COLO668 (cell line): Measurements from ENCODE around the gene EPN3.

Experiments used
- DNase-seq: peaks from one replicate; lab custom pipeline; 2025; ENCODE audit not compliant: unreplicated experiment; lab: John Stamatoyannopoulos, UW

EPN3 gene

GRCh38 chr17:50547736-50548083 is 15.2 kb downstream of the EPN3 start:
- DNase-seq: no peak

GRCh38 chr17:50548831-50549230 is 16.3 kb downstream of the EPN3 start:
- no peak for DNase-seq

- no peak for DNase-seq
These were observed 16.9 kb downstream of the EPN3 start for GRCh38 chr17:50549256-50549941.

- DNase-seq: no peak
These were observed 17.4 kb downstream of the EPN3 start for GRCh38 chr17:50549969-50550368.

DNA sequence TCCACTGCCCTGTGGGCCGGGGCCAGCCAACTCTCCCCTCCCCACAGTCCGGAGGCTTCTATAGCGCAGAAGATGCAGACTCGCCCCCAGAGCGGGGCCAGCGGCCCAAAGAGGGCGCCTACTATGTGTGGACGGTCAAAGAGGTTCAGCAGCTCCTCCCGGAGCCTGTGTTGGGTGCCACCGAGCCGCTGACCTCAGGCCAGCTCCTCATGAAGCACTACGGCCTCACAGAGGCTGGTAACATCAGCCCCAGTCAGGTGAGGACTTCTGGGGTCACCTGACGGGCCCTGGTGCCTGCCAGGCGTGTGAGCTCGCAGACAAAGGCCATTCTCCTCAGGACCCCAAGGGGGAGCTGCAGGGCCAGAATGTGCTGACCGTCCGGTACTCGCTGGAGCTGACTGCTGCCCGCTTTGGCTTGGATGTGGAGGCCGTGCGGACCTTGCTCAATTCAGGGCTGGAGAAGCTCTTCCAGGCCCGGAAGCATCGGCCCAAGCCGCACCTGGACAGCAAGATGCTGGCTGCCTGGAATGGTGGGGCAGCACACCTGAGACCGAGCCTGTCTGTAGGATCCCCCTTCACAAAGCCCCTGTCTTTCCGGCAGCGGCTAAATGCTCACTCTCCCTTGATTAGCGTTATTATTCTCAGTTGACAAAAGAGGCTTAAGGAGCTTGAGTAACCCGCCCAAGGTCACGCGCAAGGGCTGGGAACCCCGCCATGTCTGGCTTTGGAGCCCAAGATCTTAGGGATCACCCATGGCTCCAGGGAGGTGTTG is 18.3 kb downstream of the EPN3 start:
- DNase-seq: peak; percentile 71

DNA sequence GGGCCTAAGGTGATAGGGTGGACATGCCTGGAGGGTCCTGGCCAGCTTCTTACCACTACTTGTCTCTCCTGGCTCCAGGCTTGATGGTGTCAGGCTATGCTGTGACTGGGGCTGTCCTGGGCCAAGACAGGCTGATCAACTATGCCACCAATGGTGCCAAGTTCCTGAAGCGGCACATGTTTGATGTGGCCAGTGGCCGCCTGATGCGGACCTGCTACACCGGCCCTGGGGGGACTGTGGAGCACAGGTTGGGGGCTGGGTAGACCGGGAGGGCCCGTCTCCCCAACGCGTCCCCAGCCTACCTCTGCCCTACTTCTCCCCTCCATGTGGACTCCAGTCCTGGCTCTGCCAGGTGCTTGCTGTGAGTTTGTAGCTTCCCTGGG is 18.9 kb downstream of the EPN3 start:
- no peak for DNase-seq

DNA sequence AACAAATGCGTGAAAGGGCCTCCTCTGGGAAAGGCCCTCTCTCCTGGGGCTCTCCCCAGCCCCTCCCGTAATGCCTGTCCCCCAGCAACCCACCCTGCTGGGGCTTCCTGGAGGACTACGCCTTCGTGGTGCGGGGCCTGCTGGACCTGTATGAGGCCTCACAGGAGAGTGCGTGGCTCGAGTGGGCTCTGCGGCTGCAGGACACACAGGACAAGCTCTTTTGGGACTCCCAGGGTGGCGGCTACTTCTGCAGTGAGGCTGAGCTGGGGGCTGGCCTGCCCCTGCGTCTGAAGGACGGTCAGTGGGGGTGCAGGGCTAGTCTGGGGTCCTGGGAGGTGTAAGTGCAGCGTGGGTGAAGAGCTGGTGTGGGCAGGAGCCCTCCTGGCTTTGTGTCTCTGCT is 19.3 kb downstream of the EPN3 start:
- no peak for DNase-seq

- no peak for DNase-seq
These were observed 21.7 kb downstream of the EPN3 start for GRCh38 chr17:50554201-50554600.

GRCh38 chr17:50556803-50557202 is 24.3 kb downstream of the EPN3 start:
- DNase-seq: peak; percentile 88

GRCh38 chr17:50557630-50558029 is 25.1 kb downstream of the EPN3 start:
- no peak for DNase-seq

DNA sequence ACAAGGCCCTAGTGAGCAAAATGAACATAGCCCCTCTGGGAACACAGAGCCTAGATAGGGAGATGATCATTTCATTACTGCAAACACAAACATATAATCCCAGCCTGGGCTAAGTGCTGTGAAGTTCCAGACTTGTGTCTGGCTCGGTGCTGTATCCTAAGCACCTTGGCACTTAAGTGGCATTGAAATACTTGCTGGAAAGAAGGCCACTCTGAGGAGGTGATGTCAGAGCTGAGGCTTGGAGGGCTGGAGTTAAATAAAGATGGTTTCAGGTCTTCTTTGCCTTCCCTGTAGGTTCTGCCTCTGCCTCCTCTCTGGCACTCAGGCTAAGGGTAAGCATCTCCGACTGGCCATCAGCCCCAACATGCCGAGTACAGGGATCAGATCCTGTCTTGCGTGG is 25.6 kb downstream of the EPN3 start:
- DNase-seq: no peak

GRCh38 chr17:50558581-50558940 is 26.0 kb downstream of the EPN3 start:
- DNase-seq: no peak

DNA sequence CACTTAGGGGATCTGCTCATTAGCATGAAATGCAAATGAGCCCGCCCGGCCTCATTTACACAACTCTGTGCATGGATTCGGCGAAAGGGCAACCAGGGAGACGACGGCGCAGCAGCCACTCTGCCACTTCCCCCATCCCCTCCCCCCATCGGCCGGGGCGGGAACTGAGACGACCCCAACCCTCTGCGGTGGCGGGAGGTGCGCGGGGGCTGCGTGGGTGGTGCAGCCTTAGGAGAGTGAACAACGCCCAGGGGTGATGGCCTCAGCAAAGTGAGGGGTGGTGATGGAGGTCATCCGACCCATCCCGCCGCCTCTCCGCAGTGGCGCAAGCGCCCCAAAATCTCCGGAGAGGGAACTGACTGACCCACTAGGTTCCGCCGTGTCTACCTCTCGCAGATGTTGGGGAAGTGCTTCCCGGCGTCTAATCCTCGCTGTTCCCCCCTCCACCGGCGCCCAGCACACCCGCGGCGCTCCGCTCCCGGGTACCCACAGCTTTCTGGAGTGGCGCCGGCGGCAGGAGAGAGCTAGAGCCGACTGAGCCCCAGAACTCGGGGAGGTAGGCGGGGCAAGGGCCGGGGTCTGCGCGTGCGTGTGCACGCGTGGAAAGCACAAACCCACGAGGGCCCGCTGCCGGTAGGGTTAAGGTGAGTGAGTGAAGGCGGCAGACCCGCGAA is 26.5 kb downstream of the EPN3 start:
- peak; percentile 1 for DNase-seq

DNA sequence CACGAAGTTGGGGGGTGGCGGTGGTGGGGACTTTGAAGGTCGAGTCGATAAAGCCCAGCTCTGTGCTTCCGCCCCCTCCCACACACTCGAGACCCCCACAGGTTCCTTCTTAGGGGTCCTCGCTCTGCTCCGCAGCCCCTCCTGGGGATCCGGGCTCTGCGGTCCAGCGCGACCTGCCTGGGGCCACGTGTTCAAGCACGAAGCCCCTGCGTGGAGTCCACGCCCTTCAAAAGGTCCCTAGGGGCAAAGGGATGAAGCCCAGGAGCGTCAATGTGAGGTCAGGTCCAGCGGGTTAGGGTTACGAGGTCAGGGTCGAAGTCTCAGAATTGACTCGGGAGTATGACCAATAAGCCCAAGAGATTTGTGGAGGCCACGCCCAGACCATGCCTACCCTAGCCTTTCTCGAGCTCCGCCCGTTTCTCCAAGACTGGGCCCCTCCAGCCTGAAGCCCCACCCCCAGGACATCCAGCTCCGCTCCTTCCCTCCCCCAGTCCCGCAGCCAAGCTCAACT is 27.2 kb downstream of the EPN3 start:
- peak; percentile 1 for DNase-seq

DNA sequence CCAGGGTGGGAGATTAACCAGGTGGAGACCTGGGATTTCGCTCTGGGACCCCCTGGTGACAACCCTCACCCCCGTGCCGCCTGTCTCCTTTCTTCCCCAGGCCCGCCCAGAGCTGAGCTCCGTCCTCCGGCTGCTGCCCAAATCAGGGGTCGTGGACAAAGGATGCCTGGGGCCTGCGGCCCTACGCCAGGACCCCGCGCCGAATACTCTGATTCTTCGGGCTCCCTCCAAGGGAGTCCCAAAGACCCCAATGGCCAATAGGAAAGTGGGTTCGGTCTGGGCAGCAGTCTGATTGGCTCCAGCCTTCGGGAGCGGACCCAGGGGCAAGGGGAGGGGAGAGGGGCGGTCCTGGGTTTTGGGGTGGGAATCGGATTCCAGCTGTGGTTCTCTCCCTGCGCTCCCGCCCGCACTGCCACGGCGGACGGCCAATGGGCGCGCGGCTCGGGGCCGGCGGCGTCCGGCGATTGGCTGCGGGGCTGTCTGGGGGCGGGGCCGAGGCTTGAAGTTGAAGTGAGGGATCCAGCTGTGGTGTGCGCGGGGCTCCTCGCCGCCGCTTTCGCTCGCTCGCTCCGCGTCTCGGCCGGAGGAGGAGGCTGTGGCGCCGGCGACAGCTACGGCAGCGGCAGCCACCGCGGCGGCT is 27.8 kb downstream of the EPN3 start, which contains the start of gene CACNA1G:
TSS of gene CACNA1G (plus strand) at position 531 of the 640 bp plus-strand sequence. CDS start 745 bp downstream, outside the sequence.
- DNase-seq: peak; percentile 81

- DNase-seq: peak; percentile 3
These were observed 28.6 kb downstream of the EPN3 start for GRCh38 chr17:50560931-50561745.

DNA sequence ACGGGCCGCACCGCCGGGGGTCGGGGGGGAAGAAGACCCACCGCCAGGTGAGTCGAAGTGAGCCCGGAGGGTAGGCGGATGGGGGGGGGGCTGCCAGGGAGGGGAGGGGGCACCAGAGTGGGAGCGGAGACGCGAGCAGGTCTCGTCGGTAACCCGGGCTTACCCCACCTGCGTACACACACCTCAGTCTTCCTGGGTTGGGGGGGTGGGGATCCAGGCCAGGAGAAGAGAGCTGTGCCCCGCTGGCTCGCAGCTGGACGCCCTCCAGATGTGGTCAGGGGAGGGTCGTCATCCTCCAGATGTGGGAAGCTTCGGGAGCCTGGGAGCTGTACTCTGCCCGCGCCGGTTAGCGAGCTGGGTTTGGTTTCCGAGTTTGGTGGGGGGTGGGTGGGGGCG is 29.2 kb downstream of the EPN3 start:
- DNase-seq: no peak

GRCh38 chr17:50562242-50563091 is 29.9 kb downstream of the EPN3 start:
- DNase-seq: no peak

DNA sequence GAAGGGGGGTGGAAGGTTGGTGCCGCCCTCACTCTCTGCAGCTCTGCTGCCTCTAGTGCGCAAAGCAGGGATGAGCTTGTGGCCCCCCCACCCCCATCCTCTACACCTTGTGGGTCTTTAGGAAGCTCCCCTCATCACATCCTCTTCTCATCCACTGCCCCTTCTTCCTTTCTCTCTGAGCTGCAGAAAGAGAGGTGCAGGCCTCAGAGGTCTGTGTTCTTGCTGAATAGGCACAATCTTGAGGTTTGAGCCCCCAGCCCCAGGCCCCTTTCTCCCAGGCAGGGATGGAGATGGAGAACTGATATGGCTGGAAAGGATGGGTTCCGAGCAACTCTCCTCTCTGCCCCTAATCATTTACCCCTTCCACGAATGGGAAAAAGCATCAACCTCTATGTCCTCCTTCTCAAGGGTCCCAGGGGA is 30.6 kb downstream of the EPN3 start:
- no peak for DNase-seq

DNA sequence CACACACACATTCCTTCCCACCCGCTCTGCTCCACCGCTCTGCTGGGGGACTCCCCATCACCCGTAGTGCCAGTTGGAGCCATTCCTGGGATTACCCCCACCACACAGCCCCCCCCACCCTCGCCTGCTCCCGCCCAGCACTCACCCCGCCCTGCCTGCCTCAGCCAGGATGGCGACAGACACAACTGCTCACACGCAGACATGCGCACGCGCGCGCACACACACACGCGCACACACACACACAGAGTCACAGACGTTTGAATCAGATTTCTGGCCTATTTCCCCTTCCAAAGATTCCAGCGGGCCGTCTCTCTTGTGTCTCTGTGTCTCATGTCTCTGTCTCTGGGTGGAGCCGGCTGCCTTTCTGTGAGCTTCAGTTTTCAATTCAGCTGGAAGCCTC is 32.4 kb downstream of the EPN3 start:
- DNase-seq: peak; percentile 6
